Common myeloid progenitor, CD34-positive (primary cell): ENCODE results near the gene RHBDL2.

ENCODE experiments used
- CTCF ChIA-PET: fragments of 350-600 bp; sonication (Branson Sonifier 250); formaldehyde crosslinking; loops from one replicate; lab custom pipeline; 2021; ENCODE audit warnings: antibody characterized with exemption; lab: Charles Lee
- POLR2A ChIA-PET: fragments of 350-600 bp; sonication (Branson Sonifier 250); formaldehyde crosslinking; loops from one replicate; lab custom pipeline; 2021; ENCODE audit warnings: antibody characterized with exemption; lab: Charles Lee
- DNase-seq, 3 donors: peaks; one replicate each; pipeline versions ENCODE4 v3.0.0 to v3.0.0-alpha.2; 2013
- H3K27ac ChIP-seq, 2 experiments: 1 replicate in 1 of 2; 2 replicates in 1 of 2; pipeline ENCODE4 v1.7.0; 2013; ENCODE audit warnings: inconsistent platforms in 2 of 2, low read length in 2 of 2, mild to moderate bottlenecking in 2 of 2, low read depth in 1 of 2, moderate library complexity in 1 of 2; ENCODE audit not compliant: severe bottlenecking in 2 of 2, insufficient read depth in 1 of 2, poor library complexity in 1 of 2
- H3K27me3 ChIP-seq, 5 experiments: replicated peaks in 2 of 5; 1 replicate in 3 of 5; 2 replicates in 2 of 5; pipeline versions ENCODE4 v1.6.1 to v1.7.0; 2013; ENCODE audit warnings: low read length in 4 of 5, mild to moderate bottlenecking in 2 of 5, moderate library complexity in 2 of 5, inconsistent platforms in 1 of 5; ENCODE audit not compliant: insufficient read depth in 5 of 5, control insufficient read depth in 4 of 5
- H3K36me3 ChIP-seq, 4 experiments: 1 replicate in 2 of 4; 2 replicates in 2 of 4; pipeline versions ENCODE4 v1.6.1 to v1.7.0; 2013; ENCODE audit warnings: low read length in 3 of 4, control low read depth in 1 of 4, mild to moderate bottlenecking in 1 of 4; ENCODE audit not compliant: control insufficient read depth in 4 of 4, insufficient read depth in 4 of 4
- H3K4me1 ChIP-seq, 4 experiments: 1 replicate in 3 of 4; 2 replicates in 1 of 4; pipeline versions ENCODE4 v1.6.1 to v1.7.1; 2013; ENCODE audit warnings: low read length in 3 of 4, mild to moderate bottlenecking in 3 of 4, control low read depth in 1 of 4, inconsistent platforms in 1 of 4, moderate library complexity in 1 of 4; ENCODE audit not compliant: control insufficient read depth in 4 of 4, insufficient read depth in 4 of 4; ENCODE audit errors: control extremely low read depth in 1 of 4
- H3K4me3 ChIP-seq, 7 experiments: 1 replicate in 4 of 7; 2 replicates in 3 of 7; pipeline versions ENCODE4 v1.5.1 to v1.7.0; 2013; ENCODE audit warnings: mild to moderate bottlenecking in 7 of 7, low read length in 6 of 7, moderate library complexity in 6 of 7, inconsistent platforms in 2 of 7, low read depth in 2 of 7, control low read depth in 1 of 7; ENCODE audit not compliant: insufficient read depth in 4 of 7, control insufficient read depth in 1 of 7; ENCODE audit errors: extremely low read depth in 1 of 7
- H3K9me3 ChIP-seq, 5 experiments: 1 replicate in 4 of 5; 2 replicates in 1 of 5; pipeline versions ENCODE4 v1.6.1 to v1.7.1; 2013; ENCODE audit warnings: low read length in 4 of 5, mild to moderate bottlenecking in 2 of 5, inconsistent platforms in 1 of 5, low read depth in 1 of 5, moderate library complexity in 1 of 5; ENCODE audit not compliant: control insufficient read depth in 4 of 5, insufficient read depth in 2 of 5; ENCODE audit errors: control extremely low read depth in 1 of 5
- WGBS: methylation state at CpG from one replicate; pipeline ENCODE4 v1.1.5; 2013; ENCODE audit not compliant: insufficient coverage; 5-methylcytosine and 5-hydroxymethylcytosine counted together

RHBDL2 gene

GRCh38 chr1:38953433-38953860, 11.8 kb upstream of the RHBDL2 start:
- Histone ChIP-seq H3K27me3 (no peaks in the 10 kb centered on the region), H3K36me3 (no peaks in the 10 kb centered on the region), H3K9me3 (no peaks in the 10 kb centered on the region), H3K4me3 (no peak overlapping the region), H3K4me1 (no peaks in the 10 kb centered on the region), H3K27ac (no peak overlapping the region)
- DNase-seq, result no peak
- ChIA-PET POLR2A (no interaction called here), CTCF (interaction anchor here (0.6 kb wide), 1 partner anchor 15 kb away, joined by 3 read pairs; no protein-coding TSS in a partner anchor)
- WGBS, result 52% methylated on average over 3 of the region's 4 CpGs

- H3K9me3 ChIP-seq, result peaks cover 0 to 5% (median 0%) of the 10 kb centered on the region in 5 experiments
- no peaks in the 10 kb centered on the region for H3K27me3 ChIP-seq
- no peaks in the 10 kb centered on the region for H3K36me3 ChIP-seq
- ChIA-PET CTCF (no interaction called here), POLR2A (no interaction called here)
- H3K4me3 ChIP-seq, result no peak overlapping the region
- H3K4me1 ChIP-seq, result no peaks in the 10 kb centered on the region
- no peak overlapping the region for H3K27ac ChIP-seq
- no peak for DNase-seq
- no CpG with 5 or more reads among the region's 2 CpGs for WGBS
These were observed 8.9 kb upstream of the RHBDL2 start for GRCh38 chr1:38950553-38950952.

GRCh38 chr1:38944547-38944946, 2.9 kb upstream of the RHBDL2 start:
- Histone ChIP-seq H3K27me3 (no peaks in the 10 kb centered on the region), H3K4me3 (no peak overlapping the region), H3K4me1 (peaks cover 0 to 2% (median 0%) of the 10 kb centered on the region in 4 experiments), H3K27ac (no peak overlapping the region), H3K9me3 (peaks cover 0 to 5% (median 0%) of the 10 kb centered on the region in 5 experiments), H3K36me3 (no peaks in the 10 kb centered on the region)
- ChIA-PET CTCF (no interaction called here), POLR2A (no interaction called here)
- no peak for DNase-seq
- 97% methylated on average over 4 of the region's 4 CpGs for WGBS

GRCh38 chr1:38942664-38943428, 1.2 kb upstream of the RHBDL2 start:
- no peak overlapping the region for H3K4me3 ChIP-seq
- H3K27me3 ChIP-seq, result no peaks in the 10 kb centered on the region
- DNase-seq, result no peak
- WGBS, result 100% methylated on average over 4 of the region's 10 CpGs
- CTCF ChIA-PET, result no interaction called here
- POLR2A ChIA-PET, result no interaction called here
- H3K9me3 ChIP-seq, result peaks cover 0 to 5% (median 0%) of the 10 kb centered on the region in 5 experiments
- H3K4me1 ChIP-seq, result peaks cover 0 to 2% (median 0%) of the 10 kb centered on the region in 4 experiments
- H3K36me3 ChIP-seq, result no peaks in the 10 kb centered on the region
- H3K27ac ChIP-seq, result no peak overlapping the region

- Histone ChIP-seq H3K4me3 (no peak overlapping the region), H3K27ac (no peak overlapping the region), H3K4me1 (peaks cover 0 to 2% (median 0%) of the 10 kb centered on the region in 4 experiments), H3K27me3 (no peaks in the 10 kb centered on the region), H3K9me3 (no peaks in the 10 kb centered on the region), H3K36me3 (no peaks in the 10 kb centered on the region)
- no peak for DNase-seq
- ChIA-PET CTCF (no interaction called here), POLR2A (no interaction called here)
- WGBS, result 88% methylated on average over 2 of the region's 4 CpGs
These were observed 537 bp downstream of the RHBDL2 start for GRCh38 chr1:38941093-38941492.

GRCh38 chr1:38940339-38941047, 1.1 kb downstream of the RHBDL2 start:
- H3K27me3 ChIP-seq, result no peaks in the 10 kb centered on the region
- ChIA-PET POLR2A (no interaction called here), CTCF (no interaction called here)
- H3K4me3 ChIP-seq, result no peak overlapping the region
- no peaks in the 10 kb centered on the region for H3K9me3 ChIP-seq
- peaks cover 0 to 2% (median 0%) of the 10 kb centered on the region in 4 experiments for H3K4me1 ChIP-seq
- no peak for DNase-seq
- no peaks in the 10 kb centered on the region for H3K36me3 ChIP-seq
- WGBS, result 93% methylated on average over 8 of the region's 9 CpGs
- no peak overlapping the region for H3K27ac ChIP-seq

- H3K4me1 ChIP-seq, result no peaks in the 10 kb centered on the region
- no peaks in the 10 kb centered on the region for H3K9me3 ChIP-seq
- H3K4me3 ChIP-seq, result no peak overlapping the region
- H3K27ac ChIP-seq, result no peak overlapping the region
- no peak for DNase-seq
- WGBS, result 100% methylated on average over 3 of the region's 4 CpGs
- no peaks in the 10 kb centered on the region for H3K27me3 ChIP-seq
- POLR2A ChIA-PET, result no interaction called here
- H3K36me3 ChIP-seq, result no peaks in the 10 kb centered on the region
- CTCF ChIA-PET, result no interaction called here
These were observed 2.8 kb downstream of the RHBDL2 start for GRCh38 chr1:38938722-38939260.
